ENCODE data around the gene FKBP3.

DNA sequence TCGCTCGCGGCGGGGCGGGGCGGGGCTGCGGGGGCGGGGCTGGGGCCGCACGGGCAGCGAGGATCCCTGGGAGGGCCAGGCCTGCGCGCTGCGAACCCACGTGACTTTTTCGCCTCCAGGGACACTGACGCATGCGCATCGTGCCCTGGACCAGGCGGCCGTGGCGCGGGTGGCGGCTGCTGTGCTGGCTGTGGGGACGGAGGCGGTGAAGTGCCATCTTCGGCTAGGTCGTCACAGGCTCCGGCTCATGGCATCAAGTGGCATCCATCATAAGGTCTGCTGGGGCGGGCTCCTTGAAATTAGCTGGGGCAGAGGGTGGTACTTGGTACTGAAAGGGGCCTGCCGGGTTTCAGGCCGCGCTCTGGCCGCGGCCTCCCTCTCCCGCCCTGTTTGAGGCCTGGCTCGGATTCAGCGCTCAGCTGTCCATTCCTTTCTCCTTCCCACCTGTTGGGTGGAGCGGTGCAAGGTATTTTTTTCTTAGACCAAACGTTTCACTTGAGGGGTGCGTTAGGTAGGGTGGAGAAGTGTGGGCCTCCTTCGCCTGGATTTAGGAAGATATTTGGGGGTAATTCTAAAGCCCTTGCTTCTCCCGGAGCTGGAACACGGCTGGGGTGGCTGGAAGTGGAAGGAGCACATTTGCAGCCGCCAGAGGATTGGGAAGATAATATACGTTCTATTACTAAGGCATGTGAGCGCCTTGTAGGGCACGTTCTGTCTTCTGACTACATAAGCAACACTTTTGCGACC is 50.1 kb downstream of the FKBP3 start, which contains the start of gene PRPF39:
- TF ChIP-seq, protein P1, sequence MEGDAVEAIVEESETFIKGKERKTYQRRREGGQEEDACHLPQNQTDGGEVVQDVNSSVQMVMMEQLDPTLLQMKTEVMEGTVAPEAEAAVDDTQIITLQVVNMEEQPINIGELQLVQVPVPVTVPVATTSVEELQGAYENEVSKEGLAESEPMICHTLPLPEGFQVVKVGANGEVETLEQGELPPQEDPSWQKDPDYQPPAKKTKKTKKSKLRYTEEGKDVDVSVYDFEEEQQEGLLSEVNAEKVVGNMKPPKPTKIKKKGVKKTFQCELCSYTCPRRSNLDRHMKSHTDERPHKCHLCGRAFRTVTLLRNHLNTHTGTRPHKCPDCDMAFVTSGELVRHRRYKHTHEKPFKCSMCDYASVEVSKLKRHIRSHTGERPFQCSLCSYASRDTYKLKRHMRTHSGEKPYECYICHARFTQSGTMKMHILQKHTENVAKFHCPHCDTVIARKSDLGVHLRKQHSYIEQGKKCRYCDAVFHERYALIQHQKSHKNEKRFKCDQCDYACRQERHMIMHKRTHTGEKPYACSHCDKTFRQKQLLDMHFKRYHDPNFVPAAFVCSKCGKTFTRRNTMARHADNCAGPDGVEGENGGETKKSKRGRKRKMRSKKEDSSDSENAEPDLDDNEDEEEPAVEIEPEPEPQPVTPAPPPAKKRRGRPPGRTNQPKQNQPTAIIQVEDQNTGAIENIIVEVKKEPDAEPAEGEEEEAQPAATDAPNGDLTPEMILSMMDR (IDR thresholded peaks at IDR 0.05): no peak
- TF ChIP-seq EZH2 (IDR thresholded peaks at IDR 0.05; ENCODE audit: borderline replicate concordance, insufficient read depth, low read depth, low read length, poor library complexity, severe bottlenecking): no peak
